IMR-90 (cell line): ENCODE data around the gene TAGLN3. TPM values are rescaled to one million over a fixed set of nuclear protein-coding genes. Genes with fewer than 3 reads are reported as not detected.

Source experiments
- ATAC-seq: fragments of 200-7000 bp; cut with Tn5 transposase; 2 replicates; pipeline ENCODE4 v1.9.1; 2020; ENCODE audit warnings: low read depth, mild to moderate bottlenecking, moderate library complexity
- BruUV-seq: library from RNA; stranded (reverse); fragments of 400-500 nt; replicated peaks from 2 replicates; lab custom pipeline; 2021; lab: Mats Ljungman, UMichigan
- CTCF ChIA-PET: fragments of 300-600 bp; formaldehyde crosslinking; extraction: SDS; loops from one replicate; lab custom pipeline; 2021; ENCODE audit warnings: antibody characterized with exemption; lab: Yijun Ruan, JAX
- POLR2A ChIA-PET: fragments of 300-600 bp; sonication (Branson Sonifier 250); formaldehyde crosslinking; loops from one replicate; lab custom pipeline; 2022; ENCODE audit warnings: antibody characterized with exemption; ENCODE audit not compliant: unreplicated experiment; lab: Charles Lee
- DNase-seq: peaks from one replicate; pipeline ENCODE4 v3.0.0; 2013
- H2AFZ ChIP-seq: replicated peaks from 2 replicates; pipeline ENCODE3; 2013; ENCODE audit warnings: low read length, mild to moderate bottlenecking; ENCODE audit not compliant: poor library complexity
- H2AK5ac ChIP-seq: 2 replicates; pipeline ENCODE4 v1.6.1; 2013; ENCODE audit warnings: low read depth, low read length, inconsistent platforms
- H2AK9ac ChIP-seq: replicated peaks from 2 replicates; pipeline ENCODE3; 2013; ENCODE audit warnings: mild to moderate bottlenecking, low read depth, low read length, moderate library complexity; ENCODE audit not compliant: poor library complexity
- H2BK120ac ChIP-seq: 2 replicates; pipeline ENCODE4 v1.6.1; 2013; ENCODE audit warnings: low read depth, low read length, inconsistent platforms
- H2BK15ac ChIP-seq: 3 replicates; pipeline ENCODE4 v1.6.1; 2013; ENCODE audit warnings: low read depth, low read length, inconsistent platforms
- H2BK20ac ChIP-seq: 2 replicates; pipeline ENCODE4 v1.6.1; 2013; ENCODE audit warnings: low read depth, mild to moderate bottlenecking, inconsistent platforms, low read length, moderate library complexity
- H2BK5ac ChIP-seq: 2 replicates; pipeline ENCODE4 v1.6.1; 2013; ENCODE audit warnings: mild to moderate bottlenecking, low read depth, low read length, inconsistent platforms; ENCODE audit not compliant: poor library complexity, severe bottlenecking
- H3K14ac ChIP-seq: replicated peaks from 2 replicates; pipeline ENCODE4 v1.6.1; 2013; ENCODE audit warnings: low read depth, low read length, inconsistent platforms
- H3K18ac ChIP-seq: 2 replicates; pipeline ENCODE4 v1.6.1; 2013; ENCODE audit warnings: low read depth, low read length, control low read depth
- H3K23ac ChIP-seq: 2 replicates; pipeline ENCODE4 v1.6.1; 2013; ENCODE audit warnings: low read depth, low read length, inconsistent platforms
- H3K27ac ChIP-seq: 2 replicates; pipeline ENCODE4 v1.5.1; 2013; ENCODE audit warnings: mild to moderate bottlenecking, control low read depth, low read length; ENCODE audit not compliant: insufficient read depth
- H3K27me3 ChIP-seq: 2 replicates; pipeline ENCODE4 v1.6.1; 2013; ENCODE audit warnings: low read length; ENCODE audit not compliant: control insufficient read depth, insufficient read depth
- H3K36me3 ChIP-seq: 2 replicates; pipeline ENCODE4 v1.6.1; 2013; ENCODE audit warnings: low read length, mixed read lengths; ENCODE audit not compliant: control insufficient read depth, insufficient read depth
- H3K4ac ChIP-seq: 2 replicates; pipeline ENCODE4 v1.6.1; 2013; ENCODE audit warnings: low read depth, low read length, inconsistent platforms
- H3K4me1 ChIP-seq: 2 replicates; pipeline ENCODE4 v1.6.1; 2013; ENCODE audit warnings: low read length, mixed read lengths; ENCODE audit not compliant: control insufficient read depth, insufficient read depth
- H3K4me2 ChIP-seq: 2 replicates; pipeline ENCODE4 v1.6.1; 2013; ENCODE audit warnings: low read depth, mild to moderate bottlenecking, control low read depth, low read length, moderate library complexity
- H3K4me3 ChIP-seq: 2 replicates; pipeline ENCODE4 v1.5.1; 2013; ENCODE audit warnings: low read depth, mild to moderate bottlenecking, control low read depth, low read length, moderate library complexity; ENCODE audit not compliant: insufficient read depth
- H3K56ac ChIP-seq: 2 replicates; pipeline ENCODE4 v1.6.1; 2013; ENCODE audit warnings: low read length, inconsistent platforms; ENCODE audit not compliant: insufficient read depth; ENCODE audit errors: extremely low read depth
- H3K79me1 ChIP-seq, 2 experiments: 2 replicates each; pipeline ENCODE4 v1.6.1; 2013; ENCODE audit warnings: low read length in 2 of 2, inconsistent platforms in 1 of 2, low read depth in 1 of 2
- H3K9ac ChIP-seq: 2 replicates; pipeline ENCODE4 v1.6.1; 2013; ENCODE audit warnings: low read depth, low read length, control low read depth
- H3K9me1 ChIP-seq: 2 replicates; pipeline ENCODE4 v1.6.1; 2013; ENCODE audit warnings: low read length, inconsistent platforms; ENCODE audit not compliant: insufficient read depth
- H3K9me3 ChIP-seq: 2 replicates; pipeline ENCODE4 v1.6.1; 2013; ENCODE audit warnings: low read length; ENCODE audit not compliant: control insufficient read depth, insufficient read depth
- H4K20me1 ChIP-seq: 2 replicates; pipeline ENCODE4 v1.6.1; 2013; ENCODE audit warnings: low read length, inconsistent platforms; ENCODE audit not compliant: insufficient read depth
- H4K5ac ChIP-seq: 2 replicates; pipeline ENCODE4 v1.6.1; 2013; ENCODE audit warnings: mild to moderate bottlenecking, low read depth, low read length, control low read depth
- H4K8ac ChIP-seq, 2 experiments: 2 replicates each; pipeline ENCODE4 v1.6.1; 2013; ENCODE audit warnings: low read depth in 2 of 2, low read length in 2 of 2, control low read depth in 1 of 2, inconsistent platforms in 1 of 2
- H4K91ac ChIP-seq: 2 replicates; pipeline ENCODE4 v1.6.1; 2013; ENCODE audit warnings: low read depth, low read length, inconsistent platforms; ENCODE audit not compliant: insufficient read depth
- BHLHE40 ChIP-seq: fragments of 150-350 bp; IDR thresholded peaks from 2 replicates; pipeline ENCODE4 v1.6.1; 2016; ENCODE audit warnings: mild to moderate bottlenecking, low read depth, low read length
- CEBPB ChIP-seq: IDR thresholded peaks from 2 replicates; pipeline ENCODE4 v1.6.1; 2012; ENCODE audit warnings: low read depth, low read length, improper control_type of control experiment
- ELK1 ChIP-seq: fragments of 150-350 bp; IDR thresholded peaks from 2 replicates; pipeline ENCODE4 v1.6.1; 2016; ENCODE audit warnings: low read depth, mild to moderate bottlenecking, low read length, moderate library complexity, borderline replicate concordance
- FOS ChIP-seq: fragments of 150-350 bp; IDR thresholded peaks from 2 replicates; pipeline ENCODE4 v1.6.1; 2016; ENCODE audit warnings: low read depth, low read length
- MAFK ChIP-seq: IDR thresholded peaks from 2 replicates; pipeline ENCODE4 v1.6.1; 2012; ENCODE audit warnings: low read depth, low read length, improper control_type of control experiment
- MAZ ChIP-seq: IDR thresholded peaks from 2 replicates; pipeline ENCODE4 v1.6.1; 2012; ENCODE audit warnings: low read depth, mild to moderate bottlenecking, low read length, improper control_type of control experiment, moderate library complexity, borderline replicate concordance
- NFE2L2 ChIP-seq: fragments of 150-350 bp; IDR thresholded peaks from 2 replicates; pipeline ENCODE4 v1.6.1; 2016; ENCODE audit warnings: low read depth, mild to moderate bottlenecking, low read length
- RAD21 ChIP-seq: IDR thresholded peaks from 2 replicates; pipeline ENCODE4 v1.6.1; 2012; ENCODE audit warnings: low read length, improper control_type of control experiment
- RFX5 ChIP-seq: IDR thresholded peaks from 2 replicates; pipeline ENCODE4 v1.8.0; 2012; ENCODE audit warnings: low read depth, mild to moderate bottlenecking, low read length, moderate library complexity
- WGBS, 2 experiments: methylation state at CpG; one replicate each; pipeline versions ENCODE4 v1.1.5 to v1.1.7; 2013; ENCODE audit warnings: missing lambda C conversion rate in 2 of 2; ENCODE audit not compliant: insufficient read length in 1 of 2; ENCODE audit errors: extremely low coverage in 2 of 2; 5-methylcytosine and 5-hydroxymethylcytosine counted together
- dilution Hi-C: fragments of 300-500 bp; cut with HindIII; formaldehyde crosslinking; loops from one replicate; pipeline ENCODE4 v1.14.3; 2018; ENCODE audit warnings: low sequenced_read_pairs; ENCODE audit not compliant: unreplicated experiment
- in situ Hi-C: fragments of 300-500 bp; cut with MboI; formaldehyde crosslinking; loops from 3 replicates; pipeline ENCODE4 v1.14.3; 2019; ENCODE audit warnings: low sequenced_read_pairs, inconsistent platforms, mixed read lengths
- intact Hi-C: fragments of 100-400 bp; cut with micrococcal nuclease; formaldehyde crosslinking; loops from 2 replicates; pipeline ENCODE4 v1.10.0; 2022
- polyA plus RNA-seq, 3 experiments: library from polyadenylated mRNA; depleted of rRNA; stranded (reverse); fragments of >200 nt; gene quantifications; 2 replicates each; pipeline ENCODE4 v1.2.3, GENCODE V29; 2012; ENCODE audit warnings: low replicate concordance in 1 of 3
- total RNA-seq: library from RNA; depleted of rRNA; stranded (reverse); fragments of >200 nt; gene quantifications from 2 replicates; pipeline ENCODE4 v1.2.3, GENCODE V29; 2012

The TAGLN3 gene
- total and polyA plus RNA-seq, 2 of the 4 experiments (the other 2 are of a cell fraction): 3.2 to 7.7 TPM

GRCh38 chr3:111951032-111951431 lies 47.7 kb upstream of the TAGLN3 start:
- Histone ChIP-seq H4K8ac (no peak overlapping the region), H2BK15ac (no peak overlapping the region), H3K79me1 (no peaks in the 10 kb centered on the region), H3K9ac (no peak overlapping the region), H2AFZ (no peak overlapping the region), H4K5ac (no peak overlapping the region), H3K56ac (no peak overlapping the region), H2BK120ac (no peak overlapping the region), H3K4me2 (no peak overlapping the region), H3K23ac (no peak overlapping the region), H4K91ac (no peak overlapping the region), H3K4me3 (no peak overlapping the region), H3K9me3 (no peaks in the 10 kb centered on the region), H3K36me3 (peaks cover 14% of the 10 kb centered on the region), H2BK20ac (no peak overlapping the region), H2BK5ac (no peak overlapping the region), H3K27me3 (no peaks in the 10 kb centered on the region), H3K14ac (no peak overlapping the region), H3K4me1 (peaks cover 7% of the 10 kb centered on the region; the same call in 1 of the 2 replicates), H2AK5ac (no peak overlapping the region), H3K4ac (no peak overlapping the region), H2AK9ac (no peak overlapping the region), H3K9me1 (peaks cover 9% of the 10 kb centered on the region; the same call in 1 of the 2 replicates), H3K27ac (no peak overlapping the region), H4K20me1 (no peaks in the 10 kb centered on the region), H3K18ac (no peak overlapping the region)
- intact Hi-C loops (no loop called here), dilution Hi-C loops (loop anchor here (25.0 kb wide), 1 partner anchor 239 kb away; no protein-coding TSS in a partner anchor), in situ Hi-C loops (loop anchor here (25.0 kb wide), 1 partner anchor 364 kb away; the partner anchor contains the start of gene ZBED2)
- no peak for TF ChIP-seq MAZ
- TF ChIP-seq BHLHE40: no peak
- TF ChIP-seq MAFK: no peak
- TF ChIP-seq CEBPB: no peak
- no peak for TF ChIP-seq RFX5
- TF ChIP-seq RAD21: no peak
- TF ChIP-seq ELK1: no peak
- TF ChIP-seq FOS: no peak
- TF ChIP-seq NFE2L2: no peak
- no CpG with 5 or more reads among the region's 2 CpGs for WGBS, 2 experiments
- CTCF ChIA-PET: interaction anchor here (0.8 to 1.1 kb wide), 2 partner anchors 17 to 86 kb away, joined by 3 to 4 read pairs; no protein-coding TSS in a partner anchor
- no peak for ATAC-seq
- DNase-seq: no peak
- no TSS peak for BruUV-seq
- POLR2A ChIA-PET: no interaction called here
